Activated T-helper 1 cell treated with Interleukin-2 at 50 U/mL for 16 hours (primary cell): ENCODE measurements around the gene ANTXR1.

Source experiments
- DNase-seq: peaks from one replicate; pipeline ENCODE4 v3.0.0-alpha.2; 2020; ENCODE audit warnings: low read depth

The ANTXR1 gene

GRCh38 chr2:69007169-69007568 is 5.8 kb upstream of the ANTXR1 start:
- no peak for DNase-seq

GRCh38 chr2:69007603-69008002 is 5.4 kb upstream of the ANTXR1 start:
- no peak for DNase-seq

GRCh38 chr2:69010437-69011194 is 2.4 kb upstream of the ANTXR1 start:
- no peak for DNase-seq

GRCh38 chr2:69011611-69012157 is 1.3 kb upstream of the ANTXR1 start:
- DNase-seq: no peak

- peak; percentile 7 for DNase-seq
These were observed 453 bp upstream of the ANTXR1 start for GRCh38 chr2:69012310-69013141.

- no peak for DNase-seq
These were observed 1.2 kb downstream of the ANTXR1 start for GRCh38 chr2:69013840-69014821.

- DNase-seq: no peak
These were observed 4.1 kb downstream of the ANTXR1 start for GRCh38 chr2:69017080-69017479.

GRCh38 chr2:69017835-69018234 is 4.9 kb downstream of the ANTXR1 start:
- DNase-seq: no peak

GRCh38 chr2:69018678-69019095 is 5.7 kb downstream of the ANTXR1 start:
- DNase-seq: no peak

GRCh38 chr2:69020496-69021426 is 7.8 kb downstream of the ANTXR1 start:
- no peak for DNase-seq

GRCh38 chr2:69021727-69022126 is 8.7 kb downstream of the ANTXR1 start:
- no peak for DNase-seq

GRCh38 chr2:69022548-69022947 is 9.6 kb downstream of the ANTXR1 start:
- no peak for DNase-seq

GRCh38 chr2:69023236-69023635 is 10.3 kb downstream of the ANTXR1 start:
- no peak for DNase-seq

GRCh38 chr2:69026026-69026425 is 13.0 kb downstream of the ANTXR1 start:
- DNase-seq: no peak

- no peak for DNase-seq
These were observed 13.9 kb downstream of the ANTXR1 start for GRCh38 chr2:69026691-69027459.

- no peak for DNase-seq
These were observed 17.9 kb downstream of the ANTXR1 start for GRCh38 chr2:69030800-69031428.

GRCh38 chr2:69031466-69031865 is 18.5 kb downstream of the ANTXR1 start:
- no peak for DNase-seq

GRCh38 chr2:69032336-69032735 is 19.4 kb downstream of the ANTXR1 start:
- no peak for DNase-seq

GRCh38 chr2:69033461-69034095 is 20.6 kb downstream of the ANTXR1 start:
- no peak for DNase-seq
